UCSD-AML1 (cell line): ENCODE measurements around the gene DROSHA.

Experiments used
- DNase-seq: peaks from one replicate; lab custom pipeline; 2025; ENCODE audit not compliant: unreplicated experiment; lab: John Stamatoyannopoulos, UW

DROSHA gene

GRCh38 chr5:31469466-31469865 is 62.4 kb downstream of the DROSHA start:
- DNase-seq, result no peak

- DNase-seq, result no peak
Measured at GRCh38 chr5:31465291-31465690, 66.6 kb downstream of the DROSHA start.

- no peak for DNase-seq
Measured at GRCh38 chr5:31464081-31464480, 67.8 kb downstream of the DROSHA start.

GRCh38 chr5:31463351-31463750 is 68.5 kb downstream of the DROSHA start:
- DNase-seq, result no peak

- DNase-seq, result no peak
Measured at GRCh38 chr5:31459594-31459993, 72.3 kb downstream of the DROSHA start.

- DNase-seq, result no peak
Measured at GRCh38 chr5:31455172-31455571, 76.7 kb downstream of the DROSHA start.

- no peak for DNase-seq
Measured at GRCh38 chr5:31453522-31453921, 78.4 kb downstream of the DROSHA start.

GRCh38 chr5:31452314-31452713 is 79.6 kb downstream of the DROSHA start:
- DNase-seq, result no peak

GRCh38 chr5:31449962-31450361 is 81.9 kb downstream of the DROSHA start:
- no peak for DNase-seq

GRCh38 chr5:31449174-31449573 is 82.7 kb downstream of the DROSHA start:
- no peak for DNase-seq

- DNase-seq, result no peak
Measured at GRCh38 chr5:31445041-31445600, 86.8 kb downstream of the DROSHA start.

- DNase-seq, result no peak
Measured at GRCh38 chr5:31443572-31443971, 88.3 kb downstream of the DROSHA start.

- DNase-seq, result no peak
Measured at GRCh38 chr5:31442058-31442745, 89.7 kb downstream of the DROSHA start.

- no peak for DNase-seq
Measured at GRCh38 chr5:31436851-31437250, 95.0 kb downstream of the DROSHA start.

- DNase-seq, result no peak
Measured at GRCh38 chr5:31435730-31436129, 96.2 kb downstream of the DROSHA start.

- no peak for DNase-seq
Measured at GRCh38 chr5:31434898-31435297, 97.0 kb downstream of the DROSHA start.

- DNase-seq, result no peak
Measured at GRCh38 chr5:31433229-31433628, 98.7 kb downstream of the DROSHA start.

GRCh38 chr5:31427724-31428309 is 104.1 kb downstream of the DROSHA start:
- no peak for DNase-seq

- DNase-seq, result no peak
Measured at GRCh38 chr5:31427013-31427723, 104.7 kb downstream of the DROSHA start.

GRCh38 chr5:31421806-31422586 is 109.9 kb downstream of the DROSHA start:
- DNase-seq, result no peak

- DNase-seq, result no peak
Measured at GRCh38 chr5:31417512-31417911, 114.4 kb downstream of the DROSHA start.
